ENCODE data around the gene C10orf53.

GRCh38 chr10:49743464-49744075, 64.1 kb downstream of the C10orf53 start:
- TF ChIP-seq CTCF (IDR thresholded peaks at IDR 0.05), result no peak
- TF ChIP-seq POLR2A (IDR thresholded peaks at IDR 0.05), result no peak

All from right lobe of liver (tissue), 4 donors.